Tibial nerve (tissue), 4 donors: ENCODE measurements around the gene CLEC16A.

ENCODE experiments used
- CTCF ChIP-seq, 5 experiments: fragments of 200-600 bp in 3 of 5; fragments of 450-650 bp in 2 of 5; sonication (generic) in 3 of 5; IDR thresholded peaks; one replicate each; pipeline ENCODE4 v1.5.1; 2016 to 2019; ENCODE audit warnings: antibody characterized with exemption in 5 of 5, mild to moderate bottlenecking in 3 of 5, moderate library complexity in 2 of 5
- EP300 ChIP-seq, 2 donors: sonication (generic); formaldehyde crosslinking; IDR thresholded peaks; one replicate each; pipeline ENCODE4 v1.6.1; 2017; ENCODE audit warnings: antibody characterized with exemption in 2 of 2, mild to moderate bottlenecking in 1 of 2

DNA sequence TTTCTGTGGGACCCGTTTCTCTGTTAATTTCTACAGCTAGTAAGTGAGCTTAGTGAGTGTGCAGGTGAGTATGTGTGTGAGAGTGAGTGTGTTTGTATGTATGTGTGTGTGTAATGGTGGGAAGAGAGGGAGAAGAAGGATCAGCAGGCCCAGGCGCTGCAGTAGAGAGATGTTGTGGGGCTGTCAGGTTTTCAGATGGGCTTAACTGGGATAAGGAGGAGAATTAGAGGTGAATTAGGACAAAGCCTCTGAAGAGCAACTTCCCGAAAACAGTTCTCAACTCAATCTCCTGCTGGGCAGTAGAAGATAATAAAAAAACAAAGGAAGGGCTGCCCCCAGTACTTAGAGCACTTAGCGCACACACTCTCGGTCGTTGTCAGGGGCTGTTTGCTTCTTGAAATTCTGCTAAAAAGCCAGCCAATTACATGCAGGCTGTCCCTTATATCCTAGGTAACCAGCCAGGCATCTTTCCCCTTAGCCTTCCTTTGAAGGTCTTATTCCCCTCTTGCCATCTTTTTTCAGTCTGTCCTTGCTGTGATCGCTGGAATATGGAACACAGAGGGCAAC is 63.4 kb downstream of the CLEC16A start:
- TF ChIP-seq EP300 (IDR thresholded peaks at IDR 0.05) (no peak), CTCF (IDR thresholded peaks at IDR 0.05) (no peak)
